Endothelial cell (in vitro differentiated cells): ENCODE results near the gene PGAM4. TPM values are rescaled to one million over a fixed set of nuclear protein-coding genes. Genes with fewer than 3 reads are reported as not detected.

Source experiments
- DNase-seq: peaks from one replicate; pipeline ENCODE4 v3.0.0; 2021; ENCODE audit warnings: low spot score
- H3K27ac Mint-ChIP-seq: one replicate; pipeline ENCODE4 v1.8.0; 2021; ENCODE audit warnings: mixed read lengths, inconsistent platforms; ENCODE audit not compliant: unreplicated experiment
- H3K27me3 Mint-ChIP-seq: one replicate; pipeline ENCODE4 v1.8.0; 2021; ENCODE audit warnings: mild to moderate bottlenecking, moderate library complexity, mixed read lengths, inconsistent platforms; ENCODE audit not compliant: unreplicated experiment
- H3K36me3 Mint-ChIP-seq: one replicate; pipeline ENCODE4 v1.8.0; 2021; ENCODE audit warnings: mild to moderate bottlenecking, low read depth, mixed read lengths, inconsistent platforms; ENCODE audit not compliant: unreplicated experiment
- H3K4me1 Mint-ChIP-seq: one replicate; pipeline ENCODE4 v1.8.0; 2021; ENCODE audit warnings: mild to moderate bottlenecking, mixed read lengths, inconsistent platforms; ENCODE audit not compliant: unreplicated experiment
- H3K4me3 Mint-ChIP-seq: one replicate; pipeline ENCODE4 v1.8.0; 2021; ENCODE audit warnings: mild to moderate bottlenecking, mixed read lengths, inconsistent platforms; ENCODE audit not compliant: unreplicated experiment
- H3K9me3 Mint-ChIP-seq: one replicate; pipeline ENCODE4 v1.8.0; 2021; ENCODE audit warnings: mixed read lengths, inconsistent platforms; ENCODE audit not compliant: unreplicated experiment
- total RNA-seq: library from RNA; stranded (reverse); fragmentation: NEBNext Ultra II Directional; extraction: Animal tissue kit (Norgen Biotek cat#: 25700); gene quantifications from one replicate; pipeline ENCODE4 v1.2.1, GENCODE V29; 2021; ENCODE audit not compliant: unreplicated experiment
- TF ChIP-seq, protein P1 (sequence below): fragments of 200-600 bp; sonication (generic); IDR thresholded peaks from one replicate; pipeline ENCODE4 v1.5.0; 2021; ENCODE audit warnings: antibody characterized with exemption; ENCODE audit not compliant: unreplicated experiment

The PGAM4 gene
- total RNA-seq, 1 donor from 2014 or later = not detected

- H3K4me1 Mint-ChIP-seq = peaks cover 9% of the 10 kb centered on the region
- no peaks in the 10 kb centered on the region for H3K36me3 Mint-ChIP-seq
- H3K9me3 Mint-ChIP-seq = no peaks in the 10 kb centered on the region
- TF ChIP-seq, protein P1, sequence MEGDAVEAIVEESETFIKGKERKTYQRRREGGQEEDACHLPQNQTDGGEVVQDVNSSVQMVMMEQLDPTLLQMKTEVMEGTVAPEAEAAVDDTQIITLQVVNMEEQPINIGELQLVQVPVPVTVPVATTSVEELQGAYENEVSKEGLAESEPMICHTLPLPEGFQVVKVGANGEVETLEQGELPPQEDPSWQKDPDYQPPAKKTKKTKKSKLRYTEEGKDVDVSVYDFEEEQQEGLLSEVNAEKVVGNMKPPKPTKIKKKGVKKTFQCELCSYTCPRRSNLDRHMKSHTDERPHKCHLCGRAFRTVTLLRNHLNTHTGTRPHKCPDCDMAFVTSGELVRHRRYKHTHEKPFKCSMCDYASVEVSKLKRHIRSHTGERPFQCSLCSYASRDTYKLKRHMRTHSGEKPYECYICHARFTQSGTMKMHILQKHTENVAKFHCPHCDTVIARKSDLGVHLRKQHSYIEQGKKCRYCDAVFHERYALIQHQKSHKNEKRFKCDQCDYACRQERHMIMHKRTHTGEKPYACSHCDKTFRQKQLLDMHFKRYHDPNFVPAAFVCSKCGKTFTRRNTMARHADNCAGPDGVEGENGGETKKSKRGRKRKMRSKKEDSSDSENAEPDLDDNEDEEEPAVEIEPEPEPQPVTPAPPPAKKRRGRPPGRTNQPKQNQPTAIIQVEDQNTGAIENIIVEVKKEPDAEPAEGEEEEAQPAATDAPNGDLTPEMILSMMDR = no peak
- H3K4me3 Mint-ChIP-seq = no peak overlapping the region
- DNase-seq = no peak
- no peaks in the 10 kb centered on the region for H3K27me3 Mint-ChIP-seq
- no peak overlapping the region for H3K27ac Mint-ChIP-seq
Measured at GRCh38 chrX:77960567-77960966, 8.9 kb downstream of the PGAM4 start.

- TF ChIP-seq, protein P1 = no peak
- no peak for DNase-seq
- Mint-ChIP-seq H3K9me3 (no peaks in the 10 kb centered on the region), H3K36me3 (no peaks in the 10 kb centered on the region), H3K27me3 (no peaks in the 10 kb centered on the region), H3K4me1 (peaks cover 5% of the 10 kb centered on the region), H3K27ac (no peak overlapping the region), H3K4me3 (no peak overlapping the region)
Measured at GRCh38 chrX:77953708-77954107, 15.7 kb downstream of the PGAM4 start.

GRCh38 chrX:77953302-77953701, 16.1 kb downstream of the PGAM4 start:
- no peak overlapping the region for H3K27ac Mint-ChIP-seq
- TF ChIP-seq, protein P1 = no peak
- no peaks in the 10 kb centered on the region for H3K27me3 Mint-ChIP-seq
- DNase-seq = no peak
- H3K9me3 Mint-ChIP-seq = no peaks in the 10 kb centered on the region
- no peaks in the 10 kb centered on the region for H3K36me3 Mint-ChIP-seq
- H3K4me3 Mint-ChIP-seq = no peak overlapping the region
- peaks cover 5% of the 10 kb centered on the region for H3K4me1 Mint-ChIP-seq

DNA sequence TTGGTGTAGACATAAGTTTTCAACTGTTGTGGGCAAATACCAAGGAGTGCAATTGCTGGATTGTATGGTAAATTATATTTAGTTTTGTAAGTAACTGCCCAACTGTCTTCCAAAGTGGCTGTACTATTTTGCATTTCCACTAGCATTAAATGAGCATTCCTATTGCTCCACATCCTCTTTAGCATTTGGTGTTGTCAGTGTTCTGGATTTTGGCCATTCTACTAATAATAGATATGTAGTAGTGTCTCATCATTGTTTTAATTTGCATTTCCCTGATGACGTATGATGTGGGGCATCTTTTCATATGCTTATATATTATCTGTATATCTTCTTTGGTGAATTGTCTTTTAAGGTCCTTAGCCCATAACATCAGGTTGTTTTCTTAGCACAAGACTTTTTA, 17.3 kb downstream of the PGAM4 start:
- TF ChIP-seq, protein P1 = no peak
- Mint-ChIP-seq H3K27ac (no peak overlapping the region), H3K27me3 (no peaks in the 10 kb centered on the region), H3K4me1 (no peaks in the 10 kb centered on the region), H3K36me3 (no peaks in the 10 kb centered on the region), H3K9me3 (no peaks in the 10 kb centered on the region), H3K4me3 (no peak overlapping the region)
- DNase-seq = no peak

- H3K9me3 Mint-ChIP-seq = no peaks in the 10 kb centered on the region
- H3K27me3 Mint-ChIP-seq = no peaks in the 10 kb centered on the region
- no peak for DNase-seq
- TF ChIP-seq, protein P1 = no peak
- no peaks in the 10 kb centered on the region for H3K36me3 Mint-ChIP-seq
- no peak overlapping the region for H3K4me3 Mint-ChIP-seq
- no peak overlapping the region for H3K27ac Mint-ChIP-seq
- no peaks in the 10 kb centered on the region for H3K4me1 Mint-ChIP-seq
Measured at GRCh38 chrX:77949840-77950239, 19.6 kb downstream of the PGAM4 start.
